HG03558 (cell line): ENCODE data around the gene DDC.
"Not testable (repeated sequence)": the region's sequence is repeated elsewhere in the genome, so short reads cannot be mapped to it uniquely, and the experiment has no call there.

Source experiments
- ATAC-seq: cut with Tn5 transposase; IDR thresholded peaks from one replicate; pipeline ENCODE4 v1.9.1; 2021; ENCODE audit warnings: moderate number of reproducible peaks; ENCODE audit not compliant: unreplicated experiment; ENCODE audit errors: extremely low read depth

DDC gene

DNA sequence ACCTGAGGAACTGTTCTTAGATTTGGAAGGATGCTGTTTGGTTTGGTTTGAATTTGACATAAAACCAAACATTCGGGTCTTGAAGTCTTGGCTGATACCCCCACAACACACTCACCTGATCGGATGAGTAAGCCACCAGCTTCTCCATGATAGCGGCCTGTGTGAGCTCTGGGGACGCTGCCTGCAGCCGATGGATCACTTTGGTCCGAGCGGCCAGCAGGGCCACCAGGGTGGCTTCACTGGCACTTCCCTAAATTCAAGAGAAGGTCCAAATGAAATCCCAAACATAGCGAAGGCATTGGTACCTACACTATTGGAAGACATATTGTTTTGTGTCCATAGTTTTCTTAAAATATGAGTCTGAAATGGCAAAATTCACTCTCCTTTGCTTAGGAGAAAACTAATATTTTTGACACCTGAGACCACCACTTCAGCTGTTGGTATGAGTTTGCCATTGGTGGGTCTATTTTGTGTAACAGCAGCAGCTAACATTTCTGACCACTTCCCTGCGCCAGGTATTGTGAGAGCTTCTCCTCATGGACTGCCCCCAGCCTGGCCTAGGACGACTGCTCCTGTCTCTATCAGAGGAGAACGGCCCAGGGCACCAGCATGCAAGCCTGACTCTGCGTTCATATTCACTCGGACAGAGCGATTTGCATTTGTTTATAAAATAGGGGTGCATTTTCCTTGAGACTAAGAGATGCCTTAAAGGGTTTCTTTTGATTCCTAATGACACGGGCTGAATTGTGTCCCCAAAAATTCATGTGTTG lies 35.9 kb downstream of the DDC start:
- ATAC-seq, result no peak

DNA sequence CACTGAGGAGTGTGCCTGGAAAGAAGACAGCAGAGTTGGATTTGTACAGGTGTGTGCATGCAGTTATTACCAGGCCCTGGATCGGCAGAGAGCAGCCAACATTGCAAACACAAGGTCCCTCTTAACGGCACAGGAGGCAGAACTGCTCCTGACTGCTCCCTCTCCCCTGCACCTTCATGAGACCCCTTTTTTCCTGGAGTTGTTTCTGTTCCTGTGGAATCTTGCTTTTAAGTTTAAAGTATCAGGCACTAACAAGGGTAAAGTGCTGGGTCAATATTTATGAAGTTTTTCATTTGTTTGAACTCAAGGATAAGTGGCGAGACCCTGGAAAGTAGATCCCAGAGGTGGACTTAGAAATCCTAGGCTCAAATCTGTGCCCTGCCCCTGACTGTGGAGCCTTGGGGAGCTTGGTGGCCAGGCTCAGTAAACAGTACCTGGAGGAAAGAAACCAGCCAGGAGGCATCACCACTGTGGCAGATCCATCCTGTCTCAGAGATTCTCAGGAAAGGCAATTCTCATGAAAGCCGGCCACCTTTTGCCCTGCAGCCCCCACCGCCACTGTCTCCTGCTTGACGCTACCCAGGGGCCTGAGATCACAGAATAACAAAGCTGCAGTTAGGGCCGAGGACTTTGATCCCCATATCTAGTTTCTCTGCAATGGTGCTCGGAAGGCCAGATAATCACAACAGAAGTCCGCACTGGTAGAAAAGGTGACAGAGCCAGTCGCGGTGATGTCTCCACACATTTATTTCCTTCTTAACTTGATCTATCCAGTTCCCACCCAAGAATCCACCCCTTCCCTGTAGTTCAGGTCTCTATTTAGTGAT lies 36.7 kb downstream of the DDC start:
- ATAC-seq, result no peak

DNA sequence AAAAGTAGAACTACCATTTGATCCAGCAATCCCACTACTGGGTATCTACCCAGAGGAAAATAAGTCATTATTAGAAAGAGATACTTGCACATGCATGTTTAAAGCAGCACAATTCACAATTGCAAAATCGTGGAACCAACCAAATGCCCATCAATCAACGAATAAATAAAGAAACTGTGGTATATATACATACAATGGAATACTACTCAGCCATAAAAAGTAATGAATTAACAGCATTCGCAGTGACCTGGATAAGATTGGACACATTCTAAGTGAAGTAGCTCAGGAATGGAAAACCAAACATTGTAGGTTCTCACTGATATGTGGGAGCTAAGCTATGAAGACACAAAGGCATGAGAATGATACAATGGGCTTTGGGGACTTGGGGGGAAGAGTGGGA lies 45.9 kb downstream of the DDC start:
- ATAC-seq, result not testable (repeated sequence)

DNA sequence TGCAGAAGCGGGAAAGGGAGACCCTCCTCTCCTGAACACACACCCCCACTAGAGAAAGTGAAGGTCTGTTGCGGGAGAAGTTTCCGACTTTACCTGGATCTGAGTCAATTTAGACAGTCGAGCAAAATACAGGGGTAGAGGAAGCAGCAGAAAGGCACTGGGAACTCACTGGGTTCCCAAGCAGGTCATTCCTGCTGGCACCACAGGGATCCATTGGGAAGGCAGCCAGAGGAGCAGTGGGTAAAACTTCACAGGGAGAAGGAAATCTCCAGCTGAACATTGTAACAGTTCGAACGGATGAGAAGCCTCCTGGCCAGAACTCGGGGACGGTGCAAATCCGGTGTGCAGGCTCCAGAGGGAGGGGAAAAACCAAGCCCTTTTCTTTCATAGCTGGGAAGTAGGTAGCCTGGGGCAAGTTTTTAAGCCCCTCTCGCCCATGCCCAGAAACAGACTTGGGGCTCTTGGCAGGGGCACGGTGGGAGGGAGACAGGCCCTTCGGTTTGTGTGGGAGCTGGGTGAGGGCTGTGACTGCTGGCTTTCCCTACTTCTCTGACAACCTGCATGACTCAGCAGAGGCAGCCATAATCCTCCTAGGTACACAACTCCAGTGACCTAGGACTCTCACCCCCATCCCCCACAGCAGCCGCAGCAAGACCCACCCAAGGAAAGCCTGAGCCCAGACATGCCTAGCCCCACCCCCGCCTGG lies 51.9 kb downstream of the DDC start:
- ATAC-seq, result no peak

DNA sequence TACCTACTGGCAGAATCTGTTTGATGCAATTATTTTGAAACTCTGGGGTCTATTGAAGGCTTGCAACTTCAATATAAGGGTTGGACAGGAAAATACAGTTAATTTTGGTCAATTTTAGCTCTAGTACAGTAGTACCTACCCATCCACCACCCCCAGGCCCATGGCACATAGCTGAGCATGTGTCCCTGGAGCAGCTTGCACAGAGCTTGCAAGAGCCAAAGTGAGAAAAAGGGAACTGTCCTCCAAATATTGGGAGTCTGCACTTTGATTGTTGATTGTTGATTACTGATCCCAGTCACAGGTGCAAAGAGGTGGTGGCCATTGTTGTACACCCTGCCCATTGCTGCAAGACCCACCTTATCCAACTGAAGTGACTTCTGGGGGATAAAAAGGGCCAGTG lies 52.8 kb downstream of the DDC start:
- no peak for ATAC-seq

DNA sequence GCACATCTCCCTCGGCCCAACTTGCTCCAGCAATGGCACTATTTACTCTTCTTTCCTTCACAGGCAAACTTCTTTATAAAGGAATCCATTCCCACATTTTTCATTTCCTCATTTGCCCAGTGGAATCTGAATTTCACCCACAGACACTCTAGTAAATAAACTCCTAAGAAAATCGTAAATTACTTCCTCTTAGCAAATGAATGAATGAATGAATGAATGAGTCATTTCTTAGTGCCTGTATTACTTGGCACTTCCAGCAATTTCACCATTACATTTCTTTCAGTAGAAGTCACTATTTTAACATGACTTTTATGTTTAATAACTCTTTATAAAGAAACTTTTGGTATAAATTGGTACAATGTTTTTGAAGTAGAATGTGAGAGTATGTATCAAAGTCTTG lies 55.7 kb downstream of the DDC start:
- no peak for ATAC-seq

DNA sequence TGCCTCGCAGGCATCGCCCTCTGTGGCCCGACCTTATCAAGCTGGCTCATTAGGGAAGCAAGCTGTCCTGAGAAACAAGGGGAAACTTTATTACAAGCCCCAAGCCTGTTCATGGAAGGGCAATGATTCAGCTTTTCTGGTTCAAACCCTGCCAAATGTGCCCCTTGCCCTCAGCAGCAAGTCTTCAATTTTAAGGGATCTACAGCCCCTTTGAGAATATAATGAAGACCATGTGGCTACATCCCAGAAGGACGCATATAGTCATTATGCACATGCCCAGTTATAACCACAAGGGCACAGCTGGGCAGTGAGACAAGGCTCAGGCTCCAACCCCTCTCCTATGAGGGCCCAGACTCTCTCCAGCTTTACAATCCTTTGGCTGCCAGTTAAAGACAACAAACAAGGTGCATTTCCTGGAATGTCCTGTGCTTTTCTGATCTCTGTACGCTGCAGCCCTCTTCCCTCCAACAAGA lies 56.7 kb downstream of the DDC start:
- no peak for ATAC-seq

DNA sequence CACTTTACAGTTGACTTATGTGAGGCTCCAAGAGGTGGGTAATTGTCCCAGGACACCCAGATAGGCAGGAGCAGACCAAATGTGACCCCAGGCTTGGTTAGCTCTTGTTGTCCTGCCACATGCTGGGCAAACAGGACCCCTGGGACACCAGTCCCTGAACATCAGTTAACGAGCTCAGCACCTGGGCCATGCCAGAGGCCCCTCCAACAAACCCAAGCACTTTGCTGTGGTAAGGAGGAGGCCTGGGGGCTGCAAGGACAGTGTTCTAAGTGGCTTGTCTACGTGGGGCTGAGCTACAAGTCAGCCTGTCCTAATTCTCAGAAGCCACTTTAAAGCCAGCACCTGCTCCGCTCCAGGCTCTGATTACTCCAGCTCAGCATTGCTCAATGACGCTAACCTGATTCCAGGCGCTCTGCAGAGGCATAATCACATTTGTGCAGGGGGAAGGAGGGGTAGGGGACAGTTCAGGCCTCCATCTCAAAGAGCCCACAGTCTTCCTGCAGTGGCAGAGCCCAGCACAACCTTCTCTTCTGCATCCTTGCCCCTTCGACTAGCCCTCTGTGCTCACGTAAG lies 57.2 kb downstream of the DDC start:
- no peak for ATAC-seq

DNA sequence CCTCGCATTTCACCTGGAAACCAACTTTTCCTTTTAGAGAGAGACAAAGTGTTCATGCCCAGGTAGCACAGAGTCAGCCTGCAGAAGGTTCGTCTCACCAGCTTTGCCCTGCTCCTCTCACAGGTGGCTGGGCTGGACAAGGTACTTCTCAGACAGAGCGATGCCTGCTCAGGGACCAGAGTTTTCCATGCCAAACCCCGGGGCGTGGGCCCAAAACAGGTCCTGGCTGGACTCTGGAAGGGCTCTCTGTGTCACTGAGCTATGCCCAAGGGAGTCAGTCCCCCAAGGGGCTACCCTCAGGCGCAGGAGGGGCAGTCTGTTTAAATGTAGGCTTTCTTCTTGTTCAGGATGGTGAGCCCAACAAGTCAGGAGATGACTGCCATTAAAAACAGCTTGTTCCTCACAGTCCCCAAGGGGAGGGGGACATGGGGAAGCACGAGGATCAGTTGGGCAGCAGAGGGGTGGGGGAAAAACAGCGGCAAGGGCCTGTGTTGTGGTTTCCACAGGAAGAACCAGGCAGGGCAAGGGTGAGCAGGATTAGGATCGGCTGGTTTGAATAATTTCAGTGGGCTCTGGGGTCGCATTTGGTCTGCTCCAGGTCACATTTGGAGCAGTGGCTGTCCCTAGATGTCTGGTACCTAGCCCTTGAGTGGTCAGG lies 59.5 kb downstream of the DDC start:
- no peak for ATAC-seq

DNA sequence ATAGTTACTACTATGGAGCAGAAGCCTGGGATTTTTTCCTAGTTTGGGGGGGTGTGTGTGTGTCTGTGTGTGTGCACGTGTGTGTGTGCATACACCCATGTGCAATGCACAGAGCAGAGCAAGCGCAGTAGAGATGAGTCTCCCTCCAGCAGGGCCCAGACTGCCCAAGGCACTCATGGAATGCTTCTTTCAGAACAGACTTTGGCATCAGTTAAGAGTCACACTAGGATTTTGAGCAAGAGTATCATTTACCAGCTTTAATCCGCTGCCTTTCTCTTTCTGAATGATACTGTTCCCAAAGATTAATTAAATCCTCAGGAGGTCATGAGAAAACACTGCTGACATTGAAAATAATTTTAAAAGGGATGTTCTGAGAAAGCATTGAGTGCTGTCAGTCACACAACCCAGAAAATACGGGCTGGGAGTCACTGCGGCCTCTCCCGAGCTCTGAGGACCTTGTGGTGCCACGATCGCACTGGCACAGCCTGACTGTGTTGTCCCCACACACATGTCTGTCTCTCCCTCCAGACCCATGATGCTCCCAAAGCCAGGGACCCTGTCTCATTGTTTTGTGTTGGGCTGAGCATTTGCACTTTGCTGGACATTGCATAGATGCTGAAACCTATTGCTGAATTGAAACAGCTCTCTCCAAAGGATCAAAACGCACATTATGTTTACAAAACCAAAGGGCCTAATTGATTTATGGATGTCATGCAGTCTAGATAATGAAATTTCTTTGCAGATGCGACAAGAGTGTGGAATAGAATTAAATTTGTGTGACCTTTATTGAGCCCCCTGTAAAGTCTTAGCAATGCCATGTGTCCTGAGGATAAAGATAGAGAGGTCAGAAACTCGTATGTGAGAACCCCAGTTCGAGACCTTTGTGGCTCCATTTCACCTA lies 60.3 kb downstream of the DDC start:
- ATAC-seq, result no peak

DNA sequence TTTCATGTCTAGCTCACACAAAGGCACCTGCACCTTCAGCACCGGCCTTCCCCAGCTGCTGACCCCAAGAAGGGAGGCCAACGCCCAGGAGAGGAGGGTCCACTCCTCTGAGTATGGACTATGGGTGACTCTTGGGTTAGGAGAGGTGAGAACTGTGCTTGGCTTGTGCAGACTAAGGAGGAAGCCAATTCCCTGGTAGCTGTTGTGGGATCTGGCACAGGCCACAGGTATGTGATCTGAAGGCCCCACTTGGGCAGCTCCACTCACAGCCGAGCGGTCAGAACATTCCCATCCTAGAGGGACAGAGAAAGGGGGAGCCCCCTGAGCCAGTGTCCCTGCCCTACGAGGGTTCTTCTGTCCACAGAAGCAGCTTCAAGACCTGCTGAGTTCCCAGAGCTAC lies 62.3 kb downstream of the DDC start:
- no peak for ATAC-seq

DNA sequence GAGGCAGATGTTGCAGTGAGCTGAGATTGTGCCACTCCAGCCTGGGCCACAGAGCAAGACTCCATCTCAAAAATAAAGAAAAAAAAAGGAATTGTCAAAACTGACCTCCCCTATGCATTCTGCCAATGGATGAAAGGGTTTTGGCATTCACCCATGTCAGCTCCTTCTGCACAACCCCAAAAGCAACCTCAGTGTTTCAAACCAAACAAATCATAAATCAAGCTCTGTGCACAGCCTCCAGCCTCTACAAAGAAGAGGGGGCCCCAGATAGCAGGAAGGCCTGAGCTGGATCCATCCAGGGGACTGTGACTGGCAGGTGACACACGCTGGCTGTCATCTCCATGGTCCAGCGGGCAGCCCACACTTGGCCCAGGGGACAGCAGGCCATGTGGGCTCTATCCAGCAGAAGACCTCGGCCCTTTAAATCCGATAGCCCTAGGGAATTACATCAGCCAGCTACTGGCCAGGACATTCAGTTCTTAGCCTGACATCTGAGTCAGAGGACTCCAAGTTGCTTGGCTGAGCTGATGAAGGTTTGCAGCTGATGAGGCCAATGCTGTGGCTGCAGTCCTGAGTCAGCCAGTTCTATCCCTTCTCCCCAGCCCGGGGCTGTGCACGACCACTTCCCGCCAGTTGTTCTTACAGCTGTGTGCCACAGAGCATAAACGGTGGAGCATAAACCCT lies 63.1 kb downstream of the DDC start:
- ATAC-seq, result no peak

DNA sequence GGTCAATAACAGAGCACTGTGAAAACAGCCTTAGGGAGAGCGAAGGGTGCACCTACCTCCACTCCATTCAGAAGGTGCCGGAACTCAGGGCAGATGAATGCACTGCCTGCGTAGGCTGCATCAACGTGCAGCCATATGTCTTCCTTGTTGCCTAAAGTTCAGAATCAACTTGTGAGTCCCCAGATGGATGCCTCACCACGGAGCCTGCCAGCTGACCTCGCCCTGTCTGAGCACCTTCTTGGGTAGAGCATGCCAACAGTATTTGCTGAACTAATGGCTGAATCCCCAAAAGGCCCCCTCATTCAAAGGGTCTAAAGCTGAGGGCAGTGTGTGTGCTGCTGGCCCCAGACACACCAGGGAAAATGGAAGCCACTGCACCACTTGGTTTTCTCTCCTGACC lies 66.1 kb downstream of the DDC start:
- ATAC-seq, result no peak

DNA sequence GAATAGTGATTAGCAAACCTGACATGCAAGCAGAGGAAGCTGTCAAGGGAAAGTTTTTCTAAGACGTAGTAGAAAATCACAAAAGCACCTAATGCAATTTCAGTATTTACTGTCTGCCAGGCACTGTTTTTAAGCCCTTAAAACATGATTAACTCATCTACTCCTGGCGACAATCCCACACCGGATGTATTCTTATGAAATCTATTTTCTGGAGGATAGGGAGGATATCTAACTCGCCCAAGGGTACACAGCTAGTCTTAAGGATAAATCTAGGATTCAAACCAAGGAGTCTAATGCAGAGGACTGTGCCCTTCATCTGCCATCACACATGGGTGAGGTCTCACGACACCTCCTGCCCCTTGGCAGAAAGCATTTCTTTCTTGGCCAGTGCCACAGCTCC lies 67.2 kb downstream of the DDC start:
- ATAC-seq, result no peak

DNA sequence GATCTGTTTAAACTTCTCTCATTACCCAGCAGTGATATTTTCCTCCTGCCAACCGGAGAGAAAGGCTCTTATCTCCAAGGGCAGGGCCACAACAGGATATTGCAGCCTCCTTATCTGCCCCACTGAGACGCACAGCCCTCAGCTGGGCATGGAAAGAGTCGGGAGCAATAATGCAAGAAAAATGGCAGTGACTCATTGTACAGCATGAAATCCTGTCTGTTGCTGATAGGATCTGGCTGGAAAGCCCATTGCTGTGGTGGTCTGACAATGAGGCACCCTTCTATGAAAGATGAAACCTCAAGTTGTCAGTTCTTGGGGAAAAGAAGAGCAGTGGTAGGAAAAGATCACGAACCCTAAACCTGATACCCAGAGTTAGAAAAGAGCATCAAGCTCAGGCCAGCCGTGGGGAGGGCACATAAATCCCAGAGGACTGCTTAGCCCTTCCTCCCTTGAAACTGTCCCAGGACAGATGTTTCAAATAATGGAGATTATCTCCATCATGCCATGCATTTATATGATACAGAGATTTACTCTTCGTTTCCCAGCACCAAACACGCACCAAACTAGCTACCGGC lies 68.0 kb downstream of the DDC start:
- ATAC-seq, result no peak

DNA sequence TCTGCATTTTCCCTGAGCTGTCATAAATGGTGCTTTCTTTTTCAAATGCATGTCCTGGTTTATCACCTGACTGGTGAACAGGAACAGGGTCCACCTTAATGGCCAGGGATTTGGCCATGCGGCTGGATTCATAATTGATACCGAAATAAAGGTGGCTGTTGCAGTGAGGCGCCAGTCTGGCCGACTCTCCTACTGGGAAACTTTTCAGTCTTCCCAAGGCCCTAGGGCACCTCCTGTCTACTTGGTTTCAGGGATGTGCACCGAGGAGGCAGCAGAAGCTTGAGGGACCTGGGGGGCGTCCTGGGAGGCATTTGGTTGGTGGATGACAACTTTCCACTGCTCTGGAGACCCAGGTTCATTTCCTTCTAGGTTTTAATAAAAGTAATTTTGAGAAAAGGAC lies 68.6 kb downstream of the DDC start:
- no peak for ATAC-seq

DNA sequence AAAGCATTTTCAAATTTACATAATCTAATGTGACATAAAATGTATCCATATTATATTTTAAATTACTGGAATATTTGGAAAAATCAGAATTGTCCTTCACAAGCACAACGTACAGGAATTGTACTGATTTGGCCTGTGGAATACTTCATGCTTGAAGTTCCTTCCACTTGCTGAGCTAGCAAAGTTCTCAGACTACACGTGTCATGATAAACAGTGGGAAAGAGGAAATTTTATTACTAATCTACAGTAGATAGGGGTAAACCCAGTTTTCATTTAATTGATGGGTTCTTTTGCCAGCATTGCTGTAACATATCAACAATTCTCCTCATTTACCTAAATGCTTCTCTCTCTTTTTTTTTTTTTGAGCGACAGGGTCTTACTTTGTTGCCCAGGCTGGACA lies 69.5 kb downstream of the DDC start:
- ATAC-seq, result no peak

DNA sequence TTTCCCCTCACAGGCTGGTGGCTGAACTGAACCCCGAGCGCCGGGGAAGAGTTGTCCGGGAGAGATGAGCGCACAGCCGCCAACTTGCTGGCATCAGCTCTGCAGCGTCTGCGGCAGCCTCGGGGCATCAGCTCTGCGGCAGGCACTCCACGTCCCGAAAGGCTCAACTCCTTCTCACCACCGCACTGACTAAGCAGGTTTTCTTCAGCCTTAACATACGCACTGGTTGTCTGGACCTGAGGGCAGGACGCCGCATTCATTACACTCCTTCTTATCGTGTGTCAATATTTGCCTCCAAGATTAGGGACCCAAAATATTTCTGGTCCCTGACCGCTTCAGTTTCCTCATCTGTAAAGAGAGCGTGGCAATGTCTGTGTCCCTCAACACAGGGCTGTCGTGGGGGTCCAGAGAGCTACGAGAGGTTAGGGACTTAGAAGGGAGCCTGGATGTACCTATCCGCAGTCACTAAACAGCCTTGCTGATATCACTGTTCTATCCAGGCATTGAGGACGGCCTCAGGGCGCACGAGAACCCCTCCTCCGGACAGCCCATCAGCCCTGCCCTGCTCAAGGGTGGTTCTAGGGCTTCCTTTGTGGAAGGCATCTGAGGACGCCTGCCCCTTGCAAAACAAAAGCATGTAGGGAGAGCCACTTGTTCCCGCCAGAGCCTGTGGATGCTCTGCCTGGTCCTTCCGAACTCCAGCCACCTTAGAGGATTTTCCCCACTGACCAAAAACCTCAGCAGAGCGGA lies 72.3 kb downstream of the DDC start:
- ATAC-seq, result no peak
